Cerebellar cortex (tissue), 1 donor: ENCODE measurements around the gene C19orf44.
A peak's percentile ranks its signal among the peaks of the same experiment; 100 is the strongest.
"Not testable (repeated sequence)": the region's sequence is repeated elsewhere in the genome, so short reads cannot be mapped to it uniquely, and the experiment has no call there.

Experiments used
- DNase-seq: peaks from one replicate; pipeline ENCODE4 v3.0.0-alpha.2; 2015; ENCODE audit warnings: low spot score

Gene C19orf44

GRCh38 chr19:16495982-16496612, at the start of gene C19orf44, which contains the start of gene CALR3:
Gene C19orf44 (plus strand): TSS chr19:16496394. CDS start chr19:16500793, 4,399 bp downstream.
Gene CALR3 (minus strand): TSS chr19:16496167. CDS start chr19:16496129, 38 bp downstream.
- DNase-seq = peak; percentile 99

GRCh38 chr19:16446724-16447368, 49.3 kb upstream of the C19orf44 start:
- DNase-seq = no peak

- not testable (repeated sequence) for DNase-seq
Measured at GRCh38 chr19:16448872-16449271, 47.3 kb upstream of the C19orf44 start.

- no peak for DNase-seq
Measured at GRCh38 chr19:16449330-16449961, 46.7 kb upstream of the C19orf44 start.

- no peak for DNase-seq
Measured at GRCh38 chr19:16452325-16452724, 43.9 kb upstream of the C19orf44 start.

GRCh38 chr19:16454351-16454918, 41.8 kb upstream of the C19orf44 start:
- no peak for DNase-seq

- no peak for DNase-seq
Measured at GRCh38 chr19:16455489-16455888, 40.7 kb upstream of the C19orf44 start.

- DNase-seq = no peak
Measured at GRCh38 chr19:16456652-16457194, 39.5 kb upstream of the C19orf44 start.

- DNase-seq = peak; percentile 61
Measured at GRCh38 chr19:16457195-16457953, 38.8 kb upstream of the C19orf44 start.

GRCh38 chr19:16457954-16458331, 38.3 kb upstream of the C19orf44 start:
- DNase-seq = no peak

GRCh38 chr19:16458391-16459341, 37.5 kb upstream of the C19orf44 start:
- no peak for DNase-seq

- DNase-seq = no peak
Measured at GRCh38 chr19:16459680-16460079, 36.5 kb upstream of the C19orf44 start.

GRCh38 chr19:16460454-16460853, 35.7 kb upstream of the C19orf44 start:
- no peak for DNase-seq

- peak; percentile 47 for DNase-seq
Measured at GRCh38 chr19:16461630-16462051, 34.6 kb upstream of the C19orf44 start.

- DNase-seq = no peak
Measured at GRCh38 chr19:16462757-16463250, 33.4 kb upstream of the C19orf44 start.

GRCh38 chr19:16463341-16463990, 32.7 kb upstream of the C19orf44 start:
- no peak for DNase-seq

- no peak for DNase-seq
Measured at GRCh38 chr19:16463991-16464575, 32.1 kb upstream of the C19orf44 start.

- no peak for DNase-seq
Measured at GRCh38 chr19:16465239-16465638, 31.0 kb upstream of the C19orf44 start.

- not testable (repeated sequence) for DNase-seq
Measured at GRCh38 chr19:16466802-16467427, 29.3 kb upstream of the C19orf44 start.
